Sigmoid colon (tissue), 7 donors: ENCODE results near the gene CD93. TPM values are rescaled to one million over a fixed set of nuclear protein-coding genes. Genes with fewer than 3 reads are reported as not detected.

Experiments used
- DNase-seq: peaks from one replicate; pipeline ENCODE4 v3.0.0-alpha.2; 2019
- H3K27ac ChIP-seq, 4 donors: fragments of 200-600 bp; sonication (generic); one replicate each; pipeline ENCODE4 v1.5.1; 2016 to 2019; ENCODE audit warnings: mild to moderate bottlenecking in 1 of 4
- H3K27me3 ChIP-seq, 3 donors: fragments of 200-600 bp; sonication (generic); one replicate each; pipeline ENCODE4 v1.5.1; 2019; ENCODE audit warnings: mild to moderate bottlenecking in 1 of 3
- H3K36me3 ChIP-seq, 4 donors: fragments of 200-600 bp; sonication (generic); one replicate each; pipeline ENCODE4 v1.5.1; 2016 to 2019
- H3K4me1 ChIP-seq, 4 donors: fragments of 200-600 bp; sonication (generic); one replicate each; pipeline ENCODE4 v1.5.1; 2017 to 2019
- H3K4me3 ChIP-seq, 4 donors: fragments of 200-600 bp; sonication (generic); one replicate each; pipeline ENCODE4 v1.5.1; 2017 to 2019; ENCODE audit warnings: mild to moderate bottlenecking in 2 of 4, moderate library complexity in 1 of 4
- H3K9me3 ChIP-seq, 4 donors: fragments of 200-600 bp in 3 of 4; sonication (generic) in 3 of 4; one replicate each; pipeline versions ENCODE4 v1.5.1 to v1.6.1; 2013 to 2019
- CTCF ChIP-seq, 4 experiments: fragments of 450-650 bp in 3 of 4; fragments of 200-600 bp in 1 of 4; IDR thresholded peaks; one replicate each; pipeline ENCODE4 v1.5.1; 2016 to 2019; ENCODE audit warnings: antibody characterized with exemption in 4 of 4, mild to moderate bottlenecking in 3 of 4, moderate library complexity in 2 of 4
- EP300 ChIP-seq, 4 donors: sonication (generic); formaldehyde crosslinking; IDR thresholded peaks; one replicate each; pipeline ENCODE4 v1.6.1; 2017; ENCODE audit warnings: antibody characterized with exemption in 4 of 4
- POLR2A ChIP-seq, 2 donors: fragments of 450-650 bp; IDR thresholded peaks; one replicate each; pipeline ENCODE4 v1.6.1; 2016; ENCODE audit warnings: antibody characterized with exemption in 2 of 2, mild to moderate bottlenecking in 2 of 2, moderate library complexity in 2 of 2
- POLR2AphosphoS5 ChIP-seq, 4 donors: sonication (generic); formaldehyde crosslinking; IDR thresholded peaks; one replicate each; pipeline ENCODE4 v1.6.1; 2017; ENCODE audit warnings: antibody characterized with exemption in 4 of 4
- WGBS, 2 donors: extraction: QIAGEN DNeasy Blood & Tissue Kit; methylation state at CpG; one replicate each; pipeline ENCODE4 v1.1.7; 2013; 5-methylcytosine and 5-hydroxymethylcytosine counted together
- intact Hi-C: fragments of 100-400 bp; cut with DNase I; formaldehyde crosslinking; loops from one replicate; pipeline ENCODE4 v1.15.1; 2023
- polyA plus RNA-seq, 3 donors: library from polyadenylated mRNA; stranded (reverse); fragments of 200-250 nt; gene quantifications; one replicate each; pipeline ENCODE4 v1.2.3, GENCODE V29; 2013
- total RNA-seq, 4 donors: library from RNA; depleted of rRNA; stranded (reverse); fragments of >200 nt; gene quantifications; one replicate each; pipeline ENCODE4 v1.1.0, GENCODE V29; 2016
- donor health status: healthy with polysubstance abuse.
- donor health status: Bipolar disorder and iron deficiency.
- donor health status: healthy.

Gene CD93
- total and polyA plus RNA-seq, 7 donors, result 1.8 to 27.2 (median 14.5) TPM

GRCh38 chr20:23131766-23132165 is 45.6 kb upstream of the CD93 start:
- TF ChIP-seq POLR2A (IDR thresholded peaks at IDR 0.05) (no peak), EP300 (IDR thresholded peaks at IDR 0.05) (no peak), CTCF (IDR thresholded peaks at IDR 0.05) (no peak), POLR2AphosphoS5 (IDR thresholded peaks at IDR 0.05) (no peak)
- Histone ChIP-seq H3K27ac (no peak overlapping the region), H3K27me3 (no peaks in the 10 kb centered on the region), H3K9me3 (no peaks in the 10 kb centered on the region), H3K36me3 (no peaks in the 10 kb centered on the region), H3K4me1 (no peaks in the 10 kb centered on the region), H3K4me3 (no peak overlapping the region)
- peak; percentile 28 for DNase-seq
- intact Hi-C loops, result no loop called here
- 84% methylated on average over 11 of the region's 11 CpGs for WGBS, 2 donors

GRCh38 chr20:23130622-23131140 is 44.6 kb upstream of the CD93 start:
- 84 to 85% methylated on average over 4 of the region's 4 CpGs for WGBS, 2 donors
- intact Hi-C loops, result no loop called here

GRCh38 chr20:23129891-23130621 is 43.9 kb upstream of the CD93 start:
- DNase-seq, result peak; percentile 46
- no peaks in the 10 kb centered on the region for H3K36me3 ChIP-seq
- TF ChIP-seq POLR2A (IDR thresholded peaks at IDR 0.05), result no peak
- no peak for TF ChIP-seq EP300 (IDR thresholded peaks at IDR 0.05)
- TF ChIP-seq POLR2AphosphoS5 (IDR thresholded peaks at IDR 0.05), result no peak
- TF ChIP-seq CTCF (IDR thresholded peaks at IDR 0.05), result no peak
- no peaks in the 10 kb centered on the region for H3K4me1 ChIP-seq
- H3K27ac ChIP-seq, result peak overlapping the region in 2 of 4 donors; percentile 10 to 22
- H3K27me3 ChIP-seq, result no peaks in the 10 kb centered on the region
- no peaks in the 10 kb centered on the region for H3K9me3 ChIP-seq
- no peak overlapping the region for H3K4me3 ChIP-seq
- 79 to 84% methylated on average over 12 of the region's 12 CpGs for WGBS, 2 donors
- intact Hi-C loops, result no loop called here

More at GRCh38 chr20:23130622-23131140, 44.6 kb upstream of the CD93 start:
- Histone ChIP-seq H3K4me3 (no peak overlapping the region), H3K4me1 (no peaks in the 10 kb centered on the region), H3K27me3 (no peaks in the 10 kb centered on the region), H3K9me3 (no peaks in the 10 kb centered on the region), H3K27ac (peak overlapping the region in 1 of 4 donors; percentile 8), H3K36me3 (no peaks in the 10 kb centered on the region)
- TF ChIP-seq POLR2A (IDR thresholded peaks at IDR 0.05) (no peak), CTCF (IDR thresholded peaks at IDR 0.05) (no peak), EP300 (IDR thresholded peaks at IDR 0.05) (no peak), POLR2AphosphoS5 (IDR thresholded peaks at IDR 0.05) (no peak)
- peak; percentile 71 for DNase-seq

GRCh38 chr20:23129266-23129665 is 43.1 kb upstream of the CD93 start:
- intact Hi-C loops, result no loop called here
- TF ChIP-seq POLR2AphosphoS5 (IDR thresholded peaks at IDR 0.05), result no peak
- no peak for TF ChIP-seq POLR2A (IDR thresholded peaks at IDR 0.05)
- TF ChIP-seq EP300 (IDR thresholded peaks at IDR 0.05), result no peak
- no peak for TF ChIP-seq CTCF (IDR thresholded peaks at IDR 0.05)
- Histone ChIP-seq H3K27me3 (no peaks in the 10 kb centered on the region), H3K4me3 (no peak overlapping the region), H3K27ac (no peak overlapping the region), H3K4me1 (no peaks in the 10 kb centered on the region), H3K9me3 (no peaks in the 10 kb centered on the region), H3K36me3 (no peaks in the 10 kb centered on the region)
- 86 to 89% methylated on average over 2 of the region's 2 CpGs for WGBS, 2 donors
- DNase-seq, result no peak
